Esophagus (tissue), 2 donors: ENCODE measurements around the gene PRKCH. TPM values are rescaled to one million over a fixed set of nuclear protein-coding genes. Genes with fewer than 3 reads are reported as not detected.
"Not testable (repeated sequence)": the region's sequence is repeated elsewhere in the genome, so short reads cannot be mapped to it uniquely, and the experiment has no call there.

Experiments used
- H3K27ac ChIP-seq, 2 donors: one replicate each; pipeline ENCODE4 v1.5.1; 2013; ENCODE audit warnings: low read depth in 2 of 2, mild to moderate bottlenecking in 2 of 2, inconsistent platforms in 1 of 2, low read length in 1 of 2, moderate library complexity in 1 of 2
- H3K27me3 ChIP-seq, 2 donors: one replicate each; pipeline ENCODE4 v1.6.1; 2013; ENCODE audit warnings: low read length in 2 of 2, control low read depth in 1 of 2, mild to moderate bottlenecking in 1 of 2; ENCODE audit not compliant: insufficient read depth in 2 of 2, control insufficient read depth in 1 of 2
- H3K36me3 ChIP-seq, 2 donors: one replicate each; pipeline ENCODE4 v1.6.1; 2013; ENCODE audit warnings: low read length in 1 of 2; ENCODE audit not compliant: control insufficient read depth in 2 of 2, insufficient read depth in 2 of 2
- H3K4me1 ChIP-seq, 2 donors: one replicate each; pipeline ENCODE4 v1.6.1; 2013; ENCODE audit warnings: low read length in 1 of 2; ENCODE audit not compliant: control insufficient read depth in 2 of 2, insufficient read depth in 2 of 2
- H3K4me3 ChIP-seq, 2 donors: one replicate each; pipeline ENCODE4 v1.5.1; 2013; ENCODE audit warnings: low read length in 2 of 2, mild to moderate bottlenecking in 2 of 2, low read depth in 1 of 2, moderate library complexity in 1 of 2
- H3K9me3 ChIP-seq, 2 donors: one replicate each; pipeline ENCODE4 v1.6.1; 2013; ENCODE audit warnings: mild to moderate bottlenecking in 2 of 2, low read depth in 1 of 2, low read length in 1 of 2, moderate library complexity in 1 of 2; ENCODE audit not compliant: control insufficient read depth in 2 of 2, insufficient read depth in 1 of 2
- WGBS, 2 donors: extraction: QIAGEN DNeasy Blood & Tissue Kit; methylation state at CpG; one replicate each; pipeline ENCODE4 v1.1.7; 2013; 5-methylcytosine and 5-hydroxymethylcytosine counted together
- polyA plus RNA-seq, 2 donors: library from polyadenylated mRNA; stranded (reverse); fragments of 200-250 nt; gene quantifications; one replicate each; pipeline ENCODE4 v1.2.3, GENCODE V29; 2013
- donor health status: healthy with polysubstance abuse.
- donor health status: Bipolar disorder and iron deficiency.

Gene PRKCH
- polyA plus RNA-seq, 2 donors, result 17.3 to 17.6 TPM

DNA sequence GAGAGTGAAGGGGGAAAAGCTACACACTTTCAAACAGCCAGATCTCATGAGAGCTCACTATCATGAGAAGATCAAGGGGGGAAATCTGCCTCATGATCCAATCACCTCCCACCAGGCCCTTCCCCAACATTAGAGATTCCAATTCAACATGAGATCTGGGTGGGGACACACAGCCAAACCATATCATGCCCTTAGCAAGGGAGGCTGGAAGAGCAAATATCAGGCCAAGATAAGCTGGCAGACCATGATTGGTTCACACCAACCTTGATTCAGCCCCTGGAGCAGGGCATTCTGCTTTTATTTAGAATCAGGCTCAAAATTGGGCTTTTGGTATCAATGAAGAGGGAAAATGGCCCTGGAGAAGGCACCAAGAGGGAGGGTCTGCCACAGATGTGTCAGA is 137.4 kb downstream of the PRKCH start:
- Histone ChIP-seq H3K4me1 (peaks cover 0 to 2% of the 10 kb centered on the region in 2 donors), H3K4me3 (no peak overlapping the region), H3K27ac (no peak overlapping the region), H3K36me3 (peaks cover 4 to 12% of the 10 kb centered on the region in 2 donors), H3K27me3 (no peaks in the 10 kb centered on the region), H3K9me3 (no peaks in the 10 kb centered on the region)

DNA sequence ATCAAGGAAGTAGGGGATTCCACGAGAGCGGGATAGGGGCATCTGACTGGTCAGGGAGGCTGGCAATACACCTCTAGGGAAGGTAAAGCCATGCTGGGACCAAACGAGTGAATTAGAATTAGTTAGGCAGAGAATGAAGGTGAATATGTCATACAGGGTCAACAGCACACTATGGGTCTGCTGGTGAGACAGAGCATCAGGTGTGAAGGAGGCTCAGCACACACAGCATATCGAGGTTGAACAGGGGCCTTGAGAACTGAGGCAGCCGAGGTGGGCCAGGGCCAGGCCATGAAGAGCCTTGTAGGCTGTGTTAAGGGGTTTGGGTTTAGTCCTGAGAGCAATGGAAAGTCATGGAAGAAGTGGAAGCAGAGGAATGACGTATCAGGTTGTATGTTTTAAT is 137.8 kb downstream of the PRKCH start:
- H3K4me1 ChIP-seq, result peaks cover 0 to 2% of the 10 kb centered on the region in 2 donors
- no peaks in the 10 kb centered on the region for H3K9me3 ChIP-seq
- no peak overlapping the region for H3K4me3 ChIP-seq
- H3K36me3 ChIP-seq, result peaks cover 4 to 12% of the 10 kb centered on the region in 2 donors
- H3K27me3 ChIP-seq, result no peaks in the 10 kb centered on the region
- H3K27ac ChIP-seq, result no peak overlapping the region
- 85 to 87% methylated on average over 6 of the region's 6 CpGs for WGBS, 2 donors

- Histone ChIP-seq H3K4me3 (no peak overlapping the region), H3K27me3 (no peaks in the 10 kb centered on the region), H3K9me3 (no peaks in the 10 kb centered on the region), H3K27ac (no peak overlapping the region), H3K4me1 (no peaks in the 10 kb centered on the region), H3K36me3 (peaks cover 4 to 9% of the 10 kb centered on the region in 2 donors)
- 97 to 100% methylated on average over 1 of the region's 1 CpG for WGBS, 2 donors
These were observed 138.7 kb downstream of the PRKCH start for GRCh38 chr14:61460063-61460462.

DNA sequence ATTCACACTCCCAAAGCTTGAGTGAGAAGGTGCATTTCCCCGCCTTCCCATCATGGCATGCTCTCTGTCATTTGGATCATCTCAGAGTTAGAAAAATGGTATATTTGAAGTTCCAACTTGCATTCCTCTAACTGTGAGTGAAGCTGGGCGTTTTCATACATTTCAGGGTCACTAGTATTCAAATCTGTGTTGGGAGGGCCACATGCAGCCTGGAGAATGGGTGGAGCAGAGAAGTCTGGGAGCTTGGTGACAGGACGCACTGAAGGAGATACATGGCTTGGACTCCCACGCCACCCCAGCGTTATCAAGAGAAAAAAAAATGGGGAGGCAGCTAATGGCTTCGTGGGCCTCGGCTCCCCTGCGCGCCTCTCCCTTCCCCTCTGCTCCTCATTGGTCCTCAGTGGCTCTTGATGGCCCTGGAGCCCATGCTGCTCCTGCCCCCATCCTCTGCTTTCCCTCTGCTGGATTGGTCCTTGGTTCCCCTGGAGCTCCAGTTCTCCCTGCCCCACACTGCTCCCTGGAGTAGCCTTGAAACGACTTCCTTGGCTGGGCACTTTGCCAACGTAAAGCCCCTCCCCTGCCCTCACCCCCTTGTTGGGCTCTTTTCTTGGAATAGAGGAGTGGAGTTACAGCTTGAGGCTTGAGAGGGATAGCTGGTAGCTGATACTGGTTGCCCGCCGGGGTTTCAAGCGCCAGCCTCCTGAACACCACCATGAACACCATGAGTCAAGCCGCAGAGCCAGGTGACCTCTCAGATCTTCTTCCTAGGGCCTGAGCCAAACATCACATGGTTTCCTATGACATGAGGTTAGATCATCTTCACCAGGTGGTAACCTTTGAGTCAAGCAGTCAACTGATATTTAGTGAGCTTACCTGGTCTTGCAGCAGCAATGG is 139.6 kb downstream of the PRKCH start:
- 76 to 77% methylated on average over 15 of the region's 15 CpGs for WGBS, 2 donors
- H3K4me3 ChIP-seq, result no peak overlapping the region
- H3K27me3 ChIP-seq, result no peaks in the 10 kb centered on the region
- no peaks in the 10 kb centered on the region for H3K9me3 ChIP-seq
- H3K36me3 ChIP-seq, result peaks cover 4 to 9% of the 10 kb centered on the region in 2 donors
- H3K27ac ChIP-seq, result no peak overlapping the region
- no peaks in the 10 kb centered on the region for H3K4me1 ChIP-seq

- Histone ChIP-seq H3K4me3 (no peak overlapping the region), H3K27ac (no peak overlapping the region)
- 47 to 48% methylated on average over 7 of the region's 7 CpGs for WGBS, 2 donors
These were observed 140.5 kb downstream of the PRKCH start for GRCh38 chr14:61461808-61462275.

GRCh38 chr14:61462566-61463193 is 141.3 kb downstream of the PRKCH start:
- no peaks in the 10 kb centered on the region for H3K9me3 ChIP-seq
- no peaks in the 10 kb centered on the region for H3K27me3 ChIP-seq
- H3K27ac ChIP-seq, result no peak overlapping the region
- H3K4me3 ChIP-seq, result no peak overlapping the region
- 50 to 52% methylated on average over 4 of the region's 4 CpGs for WGBS, 2 donors
- peaks cover 3 to 4% of the 10 kb centered on the region in 2 donors for H3K36me3 ChIP-seq
- H3K4me1 ChIP-seq, result peaks cover 3 to 5% of the 10 kb centered on the region in 2 donors

More at GRCh38 chr14:61461808-61462275, 140.5 kb downstream of the PRKCH start:
- H3K4me1 ChIP-seq, result peaks cover 0 to 2% of the 10 kb centered on the region in 2 donors
- no peaks in the 10 kb centered on the region for H3K9me3 ChIP-seq
- peaks cover 4 to 9% of the 10 kb centered on the region in 2 donors for H3K36me3 ChIP-seq
- no peaks in the 10 kb centered on the region for H3K27me3 ChIP-seq

DNA sequence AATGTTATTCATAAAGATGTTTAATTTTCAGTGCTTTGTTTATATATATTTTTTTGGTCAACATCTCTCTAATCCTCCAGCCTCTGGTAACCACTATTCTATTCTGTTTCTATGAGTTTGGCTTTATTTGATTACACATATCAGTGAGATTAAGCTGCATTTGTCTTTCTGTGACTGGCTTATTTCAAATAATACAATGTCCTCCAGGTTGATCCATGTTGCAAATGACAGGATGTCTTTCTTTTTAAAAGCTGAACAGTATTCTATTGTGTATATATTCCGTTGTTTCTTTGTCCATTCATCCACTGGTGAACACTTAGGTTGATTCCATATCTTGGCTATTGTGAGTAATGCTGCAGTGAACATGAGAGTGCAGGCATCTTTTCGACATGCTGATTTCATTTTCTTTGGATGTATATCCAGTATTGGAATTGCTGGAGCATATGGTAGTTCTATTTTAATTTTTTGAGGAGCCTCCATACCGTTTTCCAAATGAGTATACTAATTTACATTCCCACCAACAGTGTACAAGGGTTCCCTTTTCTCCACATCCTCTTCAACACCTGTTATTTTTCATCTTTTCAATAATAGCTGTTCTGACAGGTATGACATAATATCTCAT is 142.4 kb downstream of the PRKCH start:
- no peaks in the 10 kb centered on the region for H3K27me3 ChIP-seq
- H3K4me1 ChIP-seq, result peaks cover 3 to 5% of the 10 kb centered on the region in 2 donors
- no peaks in the 10 kb centered on the region for H3K9me3 ChIP-seq
- no peak overlapping the region for H3K4me3 ChIP-seq
- H3K36me3 ChIP-seq, result peaks cover 0 to 4% of the 10 kb centered on the region in 2 donors
- WGBS, 2 donors, result 79 to 84% methylated on average over 3 of the region's 3 CpGs
- no peak overlapping the region for H3K27ac ChIP-seq

DNA sequence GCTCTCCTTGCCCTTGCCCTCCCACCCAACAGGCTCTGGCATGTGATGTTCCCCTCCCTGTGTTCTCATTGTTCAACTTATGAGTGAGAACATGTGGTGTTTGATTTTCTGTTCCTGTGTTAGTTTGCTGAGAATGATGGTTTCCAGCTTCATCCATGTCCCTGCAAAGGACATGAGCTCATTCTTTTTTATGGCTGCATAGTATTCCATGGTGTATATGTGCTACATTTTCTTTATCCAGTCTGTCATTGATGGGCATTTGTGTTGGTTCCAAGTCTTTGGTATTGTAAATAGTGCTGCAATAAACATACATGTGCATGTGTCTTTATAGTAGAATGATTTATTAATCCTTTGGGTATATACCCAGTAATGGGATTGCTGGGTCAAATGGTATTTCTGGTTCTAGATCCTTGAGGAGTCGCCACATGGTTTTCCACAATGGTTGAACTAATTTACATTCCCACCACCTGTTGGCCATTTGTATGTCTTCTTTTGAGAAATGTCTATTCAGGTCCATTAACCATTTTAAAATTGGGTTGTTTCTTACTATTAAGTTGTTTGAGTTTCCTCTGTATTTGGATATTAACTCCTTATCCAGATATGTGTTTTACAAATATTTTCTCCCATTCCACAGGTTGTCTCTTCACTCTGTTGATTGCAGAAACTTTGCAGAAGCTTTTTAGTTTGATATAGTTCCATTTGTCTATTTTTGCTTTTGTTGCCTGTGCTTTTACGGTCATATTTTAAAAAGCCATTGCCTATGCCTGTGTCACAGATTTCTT is 143.4 kb downstream of the PRKCH start:
- H3K27me3 ChIP-seq, H3K36me3 ChIP-seq, H3K9me3 ChIP-seq, H3K4me3 ChIP-seq, H3K4me1 ChIP-seq, H3K27ac ChIP-seq: not testable (repeated sequence)
- 95 to 98% methylated on average over 2 of the region's 2 CpGs for WGBS, 2 donors
